DMS79 (cell line): Measurements from ENCODE around the gene QARS1.

Source experiments
- DNase-seq: peaks from one replicate; lab custom pipeline; 2025; lab: John Stamatoyannopoulos, UW

Gene QARS1

DNA sequence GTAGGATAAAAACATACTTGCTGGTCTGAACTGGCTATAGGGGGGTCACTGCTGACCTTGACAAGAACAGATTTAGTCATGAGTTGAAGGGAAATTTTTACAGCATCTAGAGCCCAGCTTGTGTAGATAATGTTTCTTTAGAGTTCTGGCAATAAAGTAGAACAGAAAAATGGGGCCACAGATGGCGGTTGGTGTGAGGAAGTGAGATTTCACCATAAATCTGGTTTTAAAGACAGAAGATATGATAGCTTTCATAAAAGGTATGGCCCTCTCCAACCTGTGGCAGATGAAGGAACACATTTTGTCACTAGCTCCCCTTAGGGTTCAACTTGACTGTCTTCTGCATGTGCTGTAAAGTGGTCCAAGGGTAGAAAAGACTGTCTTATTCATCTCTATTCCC is 51.0 kb downstream of the QARS1 start:
- no peak for DNase-seq
